ENCODE measurements around the gene RPH3AL.

RPH3AL gene

GRCh38 chr17:285751-286422, 66.7 kb downstream of the RPH3AL start:
- peaks cover 0 to 11% (median 0%) of the 10 kb centered on the region in 4 experiments for H3K4me1 ChIP-seq (ENCODE audit: control extremely low read depth in 1 of 4, control insufficient read depth in 4 of 4, insufficient read depth in 4 of 4, low read length in 3 of 4)
- no peak for DNase-seq
- H3K36me3 ChIP-seq (ENCODE audit: control insufficient read depth in 4 of 4, insufficient read depth in 4 of 4, low read length in 3 of 4): no peaks in the 10 kb centered on the region
- H3K27me3 ChIP-seq (replicated peaks in 2 of 5; ENCODE audit: control insufficient read depth in 4 of 5, insufficient read depth in 5 of 5, low read length in 4 of 5): no peaks in the 10 kb centered on the region
- no peaks in the 10 kb centered on the region for H3K9me3 ChIP-seq (ENCODE audit: control extremely low read depth in 1 of 5, control insufficient read depth in 4 of 5, insufficient read depth in 2 of 5, low read depth in 1 of 5, low read length in 4 of 5)
- ChIA-PET CTCF (no interaction called here), POLR2A (no interaction called here)
- 93% methylated on average over 28 of the region's 31 CpGs for WGBS (ENCODE audit: insufficient coverage)
- no peak overlapping the region for H3K4me3 ChIP-seq (ENCODE audit: control insufficient read depth in 1 of 7, extremely low read depth in 1 of 7, insufficient read depth in 4 of 7, low read depth in 2 of 7, low read length in 6 of 7)
- no peak overlapping the region for H3K27ac ChIP-seq (ENCODE audit: insufficient read depth in 1 of 2, low read depth in 1 of 2, low read length in 2 of 2, poor library complexity in 1 of 2, severe bottlenecking in 2 of 2)

GRCh38 chr17:284676-285355, 67.8 kb downstream of the RPH3AL start:
- ChIA-PET CTCF (no interaction called here), POLR2A (no interaction called here)
- H3K9me3 ChIP-seq (ENCODE audit: control extremely low read depth in 1 of 5, control insufficient read depth in 4 of 5, insufficient read depth in 2 of 5, low read depth in 1 of 5, low read length in 4 of 5): no peaks in the 10 kb centered on the region
- no peak for DNase-seq
- no peak overlapping the region for H3K4me3 ChIP-seq (ENCODE audit: control insufficient read depth in 1 of 7, extremely low read depth in 1 of 7, insufficient read depth in 4 of 7, low read depth in 2 of 7, low read length in 6 of 7)
- H3K4me1 ChIP-seq (ENCODE audit: control extremely low read depth in 1 of 4, control insufficient read depth in 4 of 4, insufficient read depth in 4 of 4, low read length in 3 of 4): peaks cover 0 to 16% (median 0%) of the 10 kb centered on the region in 4 experiments
- 92% methylated on average over 22 of the region's 29 CpGs for WGBS (ENCODE audit: insufficient coverage)
- H3K27me3 ChIP-seq (replicated peaks in 2 of 5; ENCODE audit: control insufficient read depth in 4 of 5, insufficient read depth in 5 of 5, low read length in 4 of 5): no peaks in the 10 kb centered on the region
- no peak overlapping the region for H3K27ac ChIP-seq (ENCODE audit: insufficient read depth in 1 of 2, low read depth in 1 of 2, low read length in 2 of 2, poor library complexity in 1 of 2, severe bottlenecking in 2 of 2)
- H3K36me3 ChIP-seq (ENCODE audit: control insufficient read depth in 4 of 4, insufficient read depth in 4 of 4, low read length in 3 of 4): no peaks in the 10 kb centered on the region

GRCh38 chr17:283911-284675, 68.5 kb downstream of the RPH3AL start:
- CTCF ChIA-PET: interaction anchor here (1.1 to 2.1 kb wide), 3 partner anchors 8 to 24 kb away, joined by 3 to 7 read pairs (median 6); no protein-coding TSS in a partner anchor

GRCh38 chr17:282912-283882, 69.4 kb downstream of the RPH3AL start:
- POLR2A ChIA-PET: no interaction called here
- no peaks in the 10 kb centered on the region for H3K27me3 ChIP-seq (replicated peaks in 2 of 5; ENCODE audit: control insufficient read depth in 4 of 5, insufficient read depth in 5 of 5, low read length in 4 of 5)
- no peak for DNase-seq
- H3K27ac ChIP-seq (ENCODE audit: insufficient read depth in 1 of 2, low read depth in 1 of 2, low read length in 2 of 2, poor library complexity in 1 of 2, severe bottlenecking in 2 of 2): no peak overlapping the region
- WGBS (ENCODE audit: insufficient coverage): 92% methylated on average over 25 of the region's 28 CpGs
- no peak overlapping the region for H3K4me3 ChIP-seq (ENCODE audit: control insufficient read depth in 1 of 7, extremely low read depth in 1 of 7, insufficient read depth in 4 of 7, low read depth in 2 of 7, low read length in 6 of 7)
- H3K9me3 ChIP-seq (ENCODE audit: control extremely low read depth in 1 of 5, control insufficient read depth in 4 of 5, insufficient read depth in 2 of 5, low read depth in 1 of 5, low read length in 4 of 5): no peaks in the 10 kb centered on the region
- CTCF ChIA-PET: interaction anchor here (1.1 to 2.1 kb wide), 4 partner anchors 9 to 25 kb away, joined by 3 to 7 read pairs (median 6); no protein-coding TSS in a partner anchor
- H3K36me3 ChIP-seq (ENCODE audit: control insufficient read depth in 4 of 4, insufficient read depth in 4 of 4, low read length in 3 of 4): no peaks in the 10 kb centered on the region
- peaks cover 0 to 14% (median 0%) of the 10 kb centered on the region in 4 experiments for H3K4me1 ChIP-seq (ENCODE audit: control extremely low read depth in 1 of 4, control insufficient read depth in 4 of 4, insufficient read depth in 4 of 4, low read length in 3 of 4)

More at GRCh38 chr17:283911-284675, 68.5 kb downstream of the RPH3AL start:
- DNase-seq: no peak
- H3K27me3 ChIP-seq (replicated peaks in 2 of 5; ENCODE audit: control insufficient read depth in 4 of 5, insufficient read depth in 5 of 5, low read length in 4 of 5): no peaks in the 10 kb centered on the region
- no peaks in the 10 kb centered on the region for H3K36me3 ChIP-seq (ENCODE audit: control insufficient read depth in 4 of 4, insufficient read depth in 4 of 4, low read length in 3 of 4)
- H3K4me1 ChIP-seq (ENCODE audit: control extremely low read depth in 1 of 4, control insufficient read depth in 4 of 4, insufficient read depth in 4 of 4, low read length in 3 of 4): peaks cover 0 to 18% (median 0%) of the 10 kb centered on the region in 4 experiments
- H3K27ac ChIP-seq (ENCODE audit: insufficient read depth in 1 of 2, low read depth in 1 of 2, low read length in 2 of 2, poor library complexity in 1 of 2, severe bottlenecking in 2 of 2): no peak overlapping the region
- POLR2A ChIA-PET: no interaction called here
- no peaks in the 10 kb centered on the region for H3K9me3 ChIP-seq (ENCODE audit: control extremely low read depth in 1 of 5, control insufficient read depth in 4 of 5, insufficient read depth in 2 of 5, low read depth in 1 of 5, low read length in 4 of 5)
- no peak overlapping the region for H3K4me3 ChIP-seq (ENCODE audit: control insufficient read depth in 1 of 7, extremely low read depth in 1 of 7, insufficient read depth in 4 of 7, low read depth in 2 of 7, low read length in 6 of 7)
- 93% methylated on average over 21 of the region's 25 CpGs for WGBS (ENCODE audit: insufficient coverage)

- no peaks in the 10 kb centered on the region for H3K27me3 ChIP-seq (replicated peaks in 2 of 5; ENCODE audit: control insufficient read depth in 4 of 5, insufficient read depth in 5 of 5, low read length in 4 of 5)
- CTCF ChIA-PET: interaction anchor here (1.3 to 2.1 kb wide), 3 partner anchors 10 to 26 kb away, joined by 5 to 7 read pairs (median 6); no protein-coding TSS in a partner anchor
Measured at GRCh38 chr17:282000-282911, 70.4 kb downstream of the RPH3AL start.

More at GRCh38 chr17:282000-282911, 70.4 kb downstream of the RPH3AL start:
- POLR2A ChIA-PET: no interaction called here
- Histone ChIP-seq H3K9me3 (ENCODE audit: control extremely low read depth in 1 of 5, control insufficient read depth in 4 of 5, insufficient read depth in 2 of 5, low read depth in 1 of 5, low read length in 4 of 5) (no peaks in the 10 kb centered on the region), H3K4me3 (ENCODE audit: control insufficient read depth in 1 of 7, extremely low read depth in 1 of 7, insufficient read depth in 4 of 7, low read depth in 2 of 7, low read length in 6 of 7) (no peak overlapping the region), H3K36me3 (ENCODE audit: control insufficient read depth in 4 of 4, insufficient read depth in 4 of 4, low read length in 3 of 4) (no peaks in the 10 kb centered on the region), H3K27ac (ENCODE audit: insufficient read depth in 1 of 2, low read depth in 1 of 2, low read length in 2 of 2, poor library complexity in 1 of 2, severe bottlenecking in 2 of 2) (no peak overlapping the region), H3K4me1 (ENCODE audit: control extremely low read depth in 1 of 4, control insufficient read depth in 4 of 4, insufficient read depth in 4 of 4, low read length in 3 of 4) (peaks cover 0 to 14% (median 0%) of the 10 kb centered on the region in 4 experiments)
- DNase-seq: peak in 1 of 3 donors; percentile 27
- WGBS (ENCODE audit: insufficient coverage): 94% methylated on average over 25 of the region's 32 CpGs

Data from common myeloid progenitor, CD34-positive (primary cell).